Hepatocyte (in vitro differentiated cells): ENCODE data around the gene ARID4B. TPM values are rescaled to one million over a fixed set of nuclear protein-coding genes. Genes with fewer than 3 reads are reported as not detected.

Experiments
- DNase-seq: peaks from one replicate; pipeline ENCODE4 v3.0.0-alpha.2; 2016; ENCODE audit warnings: low spot score
- H2AFZ ChIP-seq: fragments of 200-600 bp; sonication (generic); 2 replicates; pipeline ENCODE4 v1.6.0; 2016; ENCODE audit warnings: antibody characterized with exemption, mild to moderate bottlenecking
- H3K27ac ChIP-seq: fragments of 200-600 bp; sonication (generic); 2 replicates; pipeline ENCODE4 v1.5.1; 2016; ENCODE audit warnings: mild to moderate bottlenecking
- H3K27me3 ChIP-seq: fragments of 200-600 bp; sonication (generic); 2 replicates; pipeline ENCODE4 v1.6.1; 2016
- H3K36me3 ChIP-seq: fragments of 200-600 bp; sonication (generic); replicated peaks from 2 replicates; pipeline ENCODE4 v1.5.1; 2016; ENCODE audit warnings: low read depth; ENCODE audit not compliant: insufficient read depth
- H3K4me1 ChIP-seq: fragments of 200-600 bp; sonication (generic); 2 replicates; pipeline ENCODE4 v1.5.1; 2016; ENCODE audit warnings: mild to moderate bottlenecking, moderate library complexity; ENCODE audit not compliant: insufficient read depth
- H3K4me2 ChIP-seq: fragments of 200-600 bp; sonication (generic); 2 replicates; pipeline ENCODE4 v1.6.0; 2016
- H3K4me3 ChIP-seq: fragments of 200-600 bp; sonication (generic); 2 replicates; pipeline ENCODE4 v1.5.1; 2016; ENCODE audit warnings: mild to moderate bottlenecking
- H3K79me2 ChIP-seq: fragments of 200-600 bp; sonication (generic); 2 replicates; pipeline ENCODE4 v1.6.0; 2017; ENCODE audit warnings: mild to moderate bottlenecking
- H3K9me2 ChIP-seq: fragments of 200-600 bp; sonication (generic); replicated peaks from 2 replicates; pipeline ENCODE4 v1.6.0; 2017; ENCODE audit warnings: mild to moderate bottlenecking; ENCODE audit not compliant: insufficient read depth
- H3K9me3 ChIP-seq: fragments of 200-600 bp; sonication (generic); 2 replicates; pipeline ENCODE4 v1.5.1; 2016; ENCODE audit warnings: low read depth, mild to moderate bottlenecking
- H4K20me1 ChIP-seq: fragments of 200-600 bp; sonication (generic); 2 replicates; pipeline ENCODE4 v1.6.0; 2016; ENCODE audit warnings: mild to moderate bottlenecking; ENCODE audit not compliant: insufficient read depth, poor library complexity, severe bottlenecking
- CTCF ChIP-seq: fragments of 200-600 bp; sonication (generic); IDR thresholded peaks from 2 replicates; pipeline ENCODE4 v1.5.1; 2016; ENCODE audit warnings: antibody characterized with exemption, mild to moderate bottlenecking; ENCODE audit not compliant: poor library complexity
- EZH2 ChIP-seq: fragments of 200-600 bp; sonication (generic); IDR thresholded peaks from 2 replicates; pipeline ENCODE4 v1.6.1; 2016; ENCODE audit warnings: antibody characterized with exemption, mild to moderate bottlenecking, borderline replicate concordance
- EZH2phosphoT487 ChIP-seq: fragments of 200-600 bp; sonication (generic); IDR thresholded peaks from one replicate; pipeline ENCODE4 v1.6.1; 2018; ENCODE audit warnings: antibody characterized with exemption, mild to moderate bottlenecking, low read depth, moderate library complexity; ENCODE audit not compliant: unreplicated experiment, severe bottlenecking
- WGBS: methylation state at CpG from one replicate; pipeline ENCODE4 v1.1.6; 2016; ENCODE audit warnings: low lambda C conversion rate; ENCODE audit errors: missing lambda C conversion rate; 5-methylcytosine and 5-hydroxymethylcytosine counted together
- polyA plus RNA-seq: library from polyadenylated mRNA; unstranded; fragments of >200 nt; fragmentation: Nextera tagmentation; extraction: Ambion mirVana; gene quantifications from 2 replicates; pipeline ENCODE4 v1.2.1, GENCODE V29; 2016
- total RNA-seq: library from RNA; depleted of rRNA; stranded (reverse); fragments of >200 nt; gene quantifications from 2 replicates; pipeline ENCODE4 v1.2.3, GENCODE V29; 2014

Gene ARID4B
- total and polyA plus RNA-seq, 2 experiments from 2014 or later = 29.4 to 35.0 TPM

- Histone ChIP-seq H3K27ac (no peak overlapping the region), H2AFZ (no peak overlapping the region), H3K4me1 (peaks cover 22% of the 10 kb centered on the region), H3K79me2 (peaks cover 98% of the 10 kb centered on the region), H3K27me3 (no peaks in the 10 kb centered on the region), H4K20me1 (peaks cover 87% of the 10 kb centered on the region), H3K4me3 (no peak overlapping the region), H3K9me2 (no peaks in the 10 kb centered on the region), H3K36me3 (no peaks in the 10 kb centered on the region), H3K9me3 (no peaks in the 10 kb centered on the region), H3K4me2 (no peak overlapping the region)
- TF ChIP-seq EZH2phosphoT487 (no peak), EZH2 (no peak), CTCF (no peak)
- 77% methylated on average over 1 of the region's 1 CpG for WGBS
- DNase-seq = no peak
These were observed 49.6 kb downstream of the ARID4B start for GRCh38 chr1:235278233-235278914.

GRCh38 chr1:235277709-235278108, 50.3 kb downstream of the ARID4B start:
- no peak overlapping the region for H3K4me2 ChIP-seq
- DNase-seq = no peak
- no peak overlapping the region for H3K27ac ChIP-seq
- peaks cover 25% of the 10 kb centered on the region for H3K4me1 ChIP-seq
- no peaks in the 10 kb centered on the region for H3K9me2 ChIP-seq
- H3K4me3 ChIP-seq = no peak overlapping the region
- H3K79me2 ChIP-seq = peaks cover 98% of the 10 kb centered on the region
- H4K20me1 ChIP-seq = peaks cover 88% of the 10 kb centered on the region
- no peaks in the 10 kb centered on the region for H3K27me3 ChIP-seq
- TF ChIP-seq EZH2phosphoT487 (no peak), CTCF (no peak), EZH2 (no peak)
- H2AFZ ChIP-seq = no peak overlapping the region
- no peaks in the 10 kb centered on the region for H3K9me3 ChIP-seq
- H3K36me3 ChIP-seq = no peaks in the 10 kb centered on the region

GRCh38 chr1:235275836-235276235, 52.1 kb downstream of the ARID4B start:
- no peaks in the 10 kb centered on the region for H3K9me2 ChIP-seq
- TF ChIP-seq CTCF (no peak), EZH2 (no peak), EZH2phosphoT487 (no peak)
- H3K4me3 ChIP-seq = no peak overlapping the region
- H3K4me2 ChIP-seq = no peak overlapping the region
- 96% methylated on average over 6 of the region's 6 CpGs for WGBS
- peaks cover 98% of the 10 kb centered on the region for H3K79me2 ChIP-seq
- no peak overlapping the region for H3K27ac ChIP-seq
- peaks cover 25% of the 10 kb centered on the region for H3K4me1 ChIP-seq
- H3K27me3 ChIP-seq = no peaks in the 10 kb centered on the region
- no peaks in the 10 kb centered on the region for H3K9me3 ChIP-seq
- DNase-seq = no peak
- peaks cover 90% of the 10 kb centered on the region for H4K20me1 ChIP-seq
- no peak overlapping the region for H2AFZ ChIP-seq
- H3K36me3 ChIP-seq = no peaks in the 10 kb centered on the region

DNA sequence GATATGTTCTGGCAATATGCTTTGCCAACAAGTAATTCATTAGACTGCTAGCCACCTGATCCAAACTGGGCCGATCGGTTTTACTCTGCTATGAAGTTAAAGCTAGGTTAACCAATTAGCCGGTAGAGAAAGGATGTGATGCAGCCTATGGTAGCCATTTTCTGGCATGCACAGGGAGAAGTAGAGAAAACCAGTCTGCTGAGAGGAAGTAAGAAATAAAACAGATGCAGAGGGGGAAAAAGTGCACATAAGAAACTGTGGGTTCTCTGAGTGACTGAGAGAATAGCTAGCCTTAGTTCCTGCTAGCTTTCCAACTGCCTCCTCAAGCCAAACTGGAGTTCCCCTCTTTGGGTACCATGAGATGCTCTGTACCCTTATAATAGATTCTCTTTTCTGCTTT, 52.8 kb downstream of the ARID4B start:
- Histone ChIP-seq H3K9me2 (no peaks in the 10 kb centered on the region), H3K36me3 (no peaks in the 10 kb centered on the region), H3K9me3 (no peaks in the 10 kb centered on the region), H2AFZ (no peak overlapping the region), H3K4me2 (no peak overlapping the region), H3K27ac (no peak overlapping the region), H3K4me3 (no peak overlapping the region), H3K27me3 (no peaks in the 10 kb centered on the region), H3K79me2 (peaks cover 98% of the 10 kb centered on the region), H4K20me1 (peaks cover 90% of the 10 kb centered on the region), H3K4me1 (peaks cover 25% of the 10 kb centered on the region)
- DNase-seq = no peak
- WGBS = 93% methylated on average over 3 of the region's 3 CpGs
- no peak for TF ChIP-seq EZH2phosphoT487
- no peak for TF ChIP-seq CTCF
- no peak for TF ChIP-seq EZH2
